ENCODE data around the gene GNGT2. TPM values are rescaled to one million over a fixed set of nuclear protein-coding genes. Genes with fewer than 3 reads are reported as not detected.

Gene GNGT2
- total RNA-seq, 1 experiment from 2014 or later: 9.4 TPM

GRCh38 chr17:49213399-49213798, 3.0 kb upstream of the GNGT2 start:
- Histone ChIP-seq H3K4me1 (replicated peaks; ENCODE audit: insufficient read depth) (peaks cover 8% of the 10 kb centered on the region; the same call in 1 of the 2 replicates), H3K27ac (no peak overlapping the region), H3K4me3 (no peak overlapping the region), H3K79me2 (ENCODE audit: low read depth) (no peaks in the 10 kb centered on the region), H2AFZ (no peak overlapping the region), H3F3A (ENCODE audit: insufficient read depth, low read depth) (no peaks in the 10 kb centered on the region), H4K20me1 (ENCODE audit: insufficient read depth) (no peaks in the 10 kb centered on the region), H3K4me2 (no peak overlapping the region), H3K9me3 (ENCODE audit: insufficient read depth, low read depth) (no peaks in the 10 kb centered on the region), H3K27me3 (ENCODE audit: insufficient read depth, low read depth) (no peaks in the 10 kb centered on the region), H3K36me3 (ENCODE audit: low read depth) (no peaks in the 10 kb centered on the region), H3K9me2 (ENCODE audit: insufficient read depth) (no peaks in the 10 kb centered on the region)
- BruUV-seq (replicated peaks): no TSS peak
- DNase-seq: no peak
- intact Hi-C loops (cut with micrococcal nuclease; ENCODE audit: unreplicated experiment): no loop called here
- POLR2A ChIA-PET (ENCODE audit: unreplicated experiment): no interaction called here
- CTCF ChIA-PET: no interaction called here
- TF ChIP-seq CTCF (conservative IDR thresholded peaks at IDR 0.05): no peak

- no peaks in the 10 kb centered on the region for H3K36me3 ChIP-seq (ENCODE audit: low read depth)
- no peaks in the 10 kb centered on the region for H3F3A ChIP-seq (ENCODE audit: insufficient read depth, low read depth)
- H3K4me2 ChIP-seq: no peak overlapping the region
- no peaks in the 10 kb centered on the region for H3K9me2 ChIP-seq (ENCODE audit: insufficient read depth)
- intact Hi-C loops (cut with micrococcal nuclease; ENCODE audit: unreplicated experiment): loop anchor here (1.0 kb wide), 1 partner anchor 16 kb away; no protein-coding TSS in a partner anchor
- peaks cover 14% of the 10 kb centered on the region for H3K27me3 ChIP-seq (ENCODE audit: insufficient read depth, low read depth)
- H3K4me3 ChIP-seq: no peak overlapping the region
- CTCF ChIA-PET: interaction anchor here (0.5 to 1.7 kb wide), 7 partner anchors 13 to 993 kb away, joined by 3 to 5 read pairs (median 3); no protein-coding TSS in a partner anchor
- H4K20me1 ChIP-seq (ENCODE audit: insufficient read depth): no peaks in the 10 kb centered on the region
- H2AFZ ChIP-seq: no peak overlapping the region
- TF ChIP-seq CTCF (conservative IDR thresholded peaks at IDR 0.05) (no peak), EZH2 (IDR thresholded peaks at IDR 0.05; ENCODE audit: low read depth) (no peak)
- H3K4me1 ChIP-seq (replicated peaks; ENCODE audit: insufficient read depth): peaks cover 8% of the 10 kb centered on the region; the same call in 1 of the 2 replicates
- H3K9me3 ChIP-seq (ENCODE audit: insufficient read depth, low read depth): no peaks in the 10 kb centered on the region; the same call in 1 of the 2 replicates
- peak; percentile 49 to 63 for DNase-seq
- no peak overlapping the region for H3K27ac ChIP-seq
- BruUV-seq (replicated peaks): no TSS peak
- H3K79me2 ChIP-seq (ENCODE audit: low read depth): no peaks in the 10 kb centered on the region
- POLR2A ChIA-PET (ENCODE audit: unreplicated experiment): interaction anchor here (1.0 kb wide), 1 partner anchor 17 kb away, joined by 4 read pairs; no protein-coding TSS in a partner anchor
These were observed 1.3 kb downstream of the GNGT2 start for GRCh38 chr17:49209061-49209571.

- CTCF ChIA-PET: interaction anchor here (0.7 kb wide), 1 partner anchor 528 kb away, joined by 4 read pairs; no protein-coding TSS in a partner anchor
These were observed 5.9 kb downstream of the GNGT2 start for GRCh38 chr17:49204516-49204915.

More at GRCh38 chr17:49204516-49204915, 5.9 kb downstream of the GNGT2 start:
- no peaks in the 10 kb centered on the region for H4K20me1 ChIP-seq (ENCODE audit: insufficient read depth)
- H3K79me2 ChIP-seq (ENCODE audit: low read depth): no peaks in the 10 kb centered on the region
- BruUV-seq (replicated peaks): no TSS peak
- peaks cover 6% of the 10 kb centered on the region; the same call in 1 of the 2 replicates for H3K4me1 ChIP-seq (replicated peaks; ENCODE audit: insufficient read depth)
- no peak overlapping the region for H2AFZ ChIP-seq
- DNase-seq: no peak
- H3K27ac ChIP-seq: no peak overlapping the region
- H3K9me2 ChIP-seq (ENCODE audit: insufficient read depth): no peaks in the 10 kb centered on the region
- peaks cover 34% of the 10 kb centered on the region for H3K27me3 ChIP-seq (ENCODE audit: insufficient read depth, low read depth)
- H3K36me3 ChIP-seq (ENCODE audit: low read depth): no peaks in the 10 kb centered on the region
- TF ChIP-seq CTCF (conservative IDR thresholded peaks at IDR 0.05): no peak
- TF ChIP-seq EZH2 (IDR thresholded peaks at IDR 0.05; ENCODE audit: low read depth): no peak
- H3K9me3 ChIP-seq (ENCODE audit: insufficient read depth, low read depth): no peaks in the 10 kb centered on the region; the same call in 1 of the 2 replicates
- POLR2A ChIA-PET (ENCODE audit: unreplicated experiment): no interaction called here
- intact Hi-C loops (cut with micrococcal nuclease; ENCODE audit: unreplicated experiment): no loop called here
- H3K4me3 ChIP-seq: no peak overlapping the region
- no peak overlapping the region for H3K4me2 ChIP-seq
- no peaks in the 10 kb centered on the region for H3F3A ChIP-seq (ENCODE audit: insufficient read depth, low read depth)

Measured in PC-9 (cell line).